Upper lobe of right lung (tissue), 1 donor: ENCODE data around the gene TMEM9. TPM values are rescaled to one million over a fixed set of nuclear protein-coding genes. Genes with fewer than 3 reads are reported as not detected.

Experiments
- ATAC-seq: fragments of 200-7000 bp; cut with Tn5 transposase; one replicate; pipeline ENCODE4 v1.9.1; 2020; ENCODE audit warnings: mild to moderate bottlenecking, moderate library complexity
- DNase-seq: peaks from one replicate; pipeline ENCODE4 v3.0.0-alpha.2; 2020
- H3K27ac ChIP-seq: fragments of 200-600 bp; one replicate; pipeline ENCODE4 v1.8.0; 2022
- H3K27me3 ChIP-seq: fragments of 200-600 bp; one replicate; pipeline ENCODE4 v1.8.0; 2022; ENCODE audit warnings: mild to moderate bottlenecking
- H3K36me3 ChIP-seq: fragments of 200-600 bp; one replicate; pipeline ENCODE4 v1.8.0; 2022
- H3K4me1 ChIP-seq: fragments of 200-600 bp; one replicate; pipeline ENCODE4 v1.8.0; 2022
- H3K4me3 ChIP-seq: fragments of 200-600 bp; one replicate; pipeline ENCODE4 v1.8.0; 2022; ENCODE audit warnings: mild to moderate bottlenecking
- H3K9me3 ChIP-seq: fragments of 200-600 bp; one replicate; pipeline ENCODE4 v1.8.0; 2022
- CTCF ChIP-seq: fragments of 200-600 bp; IDR thresholded peaks from one replicate; pipeline ENCODE4 v1.8.0; 2022; ENCODE audit warnings: antibody characterized with exemption
- intact Hi-C: fragments of 100-400 bp; cut with DNase I; formaldehyde crosslinking; loops from one replicate; pipeline ENCODE4 v1.11.0; 2022
- total RNA-seq: library from RNA; stranded (reverse); fragmentation: NEBNext Ultra II Directional; extraction: Animal tissue kit (Norgen Biotek cat#: 25700); gene quantifications from one replicate; pipeline ENCODE4 v1.2.1, GENCODE V29; 2021
- donor health status: DM: no; HTN: yes; CAD: no; lungs with severe emphysema.

TMEM9 gene
- total RNA-seq, 1 donor from 2014 or later, result 59.3 TPM

GRCh38 chr1:201140941-201141260, 13.4 kb downstream of the TMEM9 start:
- no peaks in the 10 kb centered on the region for H3K9me3 ChIP-seq
- H3K27me3 ChIP-seq, result no peaks in the 10 kb centered on the region
- no peak for DNase-seq
- H3K4me1 ChIP-seq, result no peaks in the 10 kb centered on the region
- H3K4me3 ChIP-seq, result no peak overlapping the region
- H3K27ac ChIP-seq, result no peak overlapping the region
- no peak for TF ChIP-seq CTCF
- intact Hi-C loops, result no loop called here
- ATAC-seq, result no peak
- peaks cover 59% of the 10 kb centered on the region for H3K36me3 ChIP-seq

- TF ChIP-seq CTCF, result no peak
- intact Hi-C loops, result no loop called here
- ATAC-seq (no peak), DNase-seq (peak; percentile 35)
- H3K9me3 ChIP-seq, result no peaks in the 10 kb centered on the region
- H3K4me3 ChIP-seq, result no peak overlapping the region
- no peaks in the 10 kb centered on the region for H3K4me1 ChIP-seq
- H3K27me3 ChIP-seq, result no peaks in the 10 kb centered on the region
- H3K27ac ChIP-seq, result no peak overlapping the region
- H3K36me3 ChIP-seq, result peaks cover 59% of the 10 kb centered on the region
Measured at GRCh38 chr1:201140235-201140940, 13.9 kb downstream of the TMEM9 start.

GRCh38 chr1:201139756-201140155, 14.5 kb downstream of the TMEM9 start:
- H3K27me3 ChIP-seq, result no peaks in the 10 kb centered on the region
- intact Hi-C loops, result no loop called here
- no peaks in the 10 kb centered on the region for H3K4me1 ChIP-seq
- DNase-seq, result no peak
- no peak for ATAC-seq
- no peak overlapping the region for H3K27ac ChIP-seq
- H3K9me3 ChIP-seq, result no peaks in the 10 kb centered on the region
- no peak for TF ChIP-seq CTCF
- H3K4me3 ChIP-seq, result no peak overlapping the region
- peaks cover 59% of the 10 kb centered on the region for H3K36me3 ChIP-seq

GRCh38 chr1:201139306-201139705, 15.0 kb downstream of the TMEM9 start:
- H3K4me3 ChIP-seq, result no peak overlapping the region
- no peaks in the 10 kb centered on the region for H3K9me3 ChIP-seq
- no peak overlapping the region for H3K27ac ChIP-seq
- H3K27me3 ChIP-seq, result no peaks in the 10 kb centered on the region
- H3K36me3 ChIP-seq, result peaks cover 56% of the 10 kb centered on the region
- DNase-seq, result peak; percentile 46
- intact Hi-C loops, result no loop called here
- TF ChIP-seq CTCF, result no peak
- no peaks in the 10 kb centered on the region for H3K4me1 ChIP-seq
- ATAC-seq, result no peak

- no peak for ATAC-seq
- DNase-seq, result peak; percentile 16
- Histone ChIP-seq H3K27me3 (no peaks in the 10 kb centered on the region), H3K4me3 (no peak overlapping the region), H3K27ac (no peak overlapping the region), H3K9me3 (no peaks in the 10 kb centered on the region), H3K36me3 (peaks cover 47% of the 10 kb centered on the region), H3K4me1 (no peaks in the 10 kb centered on the region)
- intact Hi-C loops, result no loop called here
- TF ChIP-seq CTCF, result no peak
Measured at GRCh38 chr1:201138311-201138840, 15.9 kb downstream of the TMEM9 start.
